SK-N-SH (cell line): Measurements from ENCODE around the gene MBNL2.

Experiments
- EZH2phosphoT487 ChIP-seq: fragments of 200-600 bp; sonication (generic); IDR thresholded peaks from 2 replicates; pipeline ENCODE4 v1.6.1; 2017; ENCODE audit warnings: low read depth, mixed run types, mild to moderate bottlenecking, antibody characterized with exemption, moderate library complexity, borderline replicate concordance
- FOXJ3 ChIP-seq: sonication (generic); formaldehyde crosslinking; IDR thresholded peaks from 2 replicates; pipeline ENCODE4 v1.5.1; 2020; ENCODE audit warnings: mild to moderate bottlenecking, missing genetic modification reagents
- JUND ChIP-seq: IDR thresholded peaks from 2 replicates; pipeline ENCODE4 v1.4.0; 2012
- MXI1 ChIP-seq: IDR thresholded peaks from 2 replicates; pipeline ENCODE4 v1.6.1; 2012; ENCODE audit warnings: mild to moderate bottlenecking, low read depth, low read length, improper control_type of control experiment
- REST ChIP-seq: IDR thresholded peaks from 2 replicates; pipeline ENCODE4 v1.6.1; 2012; ENCODE audit warnings: mild to moderate bottlenecking, low read depth, low read length, moderate library complexity
- SMC3 ChIP-seq: IDR thresholded peaks from 2 replicates; pipeline ENCODE4 v1.6.1; 2012; ENCODE audit warnings: low read depth, low read length, improper control_type of control experiment
- TAF1 ChIP-seq: IDR thresholded peaks from 2 replicates; pipeline ENCODE4 v1.6.1; 2012; ENCODE audit warnings: low read depth, mild to moderate bottlenecking, low read length, moderate library complexity, borderline replicate concordance
- USF1 ChIP-seq: IDR thresholded peaks from 2 replicates; pipeline ENCODE4 v1.4.0; 2012; ENCODE audit warnings: low read depth, borderline replicate concordance
- YY1 ChIP-seq: IDR thresholded peaks from 2 replicates; pipeline ENCODE4 v1.4.0; 2012; ENCODE audit warnings: low read depth, mild to moderate bottlenecking
- ZBTB33 ChIP-seq: IDR thresholded peaks from 2 replicates; pipeline ENCODE4 v1.4.0; 2012; ENCODE audit warnings: low read depth, borderline replicate concordance
- TF ChIP-seq, protein P1 (sequence below): fragments of 200-600 bp; sonication (generic); IDR thresholded peaks from 2 replicates; pipeline ENCODE4 v1.6.1; 2017; ENCODE audit warnings: antibody characterized with exemption, mild to moderate bottlenecking, moderate library complexity
- TF ChIP-seq, protein P2 (sequence below): fragments of 150-350 bp; IDR thresholded peaks from 2 replicates; pipeline ENCODE4 v1.6.1; 2017; ENCODE audit warnings: antibody characterized with exemption, low read length, low read depth, borderline replicate concordance

DNA sequence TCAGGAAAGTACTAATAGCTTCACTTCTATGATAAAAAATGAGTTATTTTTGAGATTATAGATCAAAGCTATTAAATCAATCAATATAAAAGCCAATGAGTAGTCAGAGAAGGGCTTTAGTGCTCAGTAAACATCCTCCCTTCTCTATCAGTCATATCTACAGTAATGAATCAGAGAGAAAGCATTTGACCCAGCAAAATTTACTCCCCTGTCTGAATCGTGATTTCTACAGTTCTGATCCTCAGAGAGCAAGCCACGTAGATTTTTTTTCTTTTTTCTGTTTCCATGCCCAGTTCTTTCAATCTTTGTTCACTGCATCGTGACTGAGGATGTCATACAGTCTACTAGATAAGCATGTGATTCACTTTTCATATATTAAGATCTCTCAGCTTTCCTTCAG lies 16.2 kb upstream of the MBNL2 start:
- TF ChIP-seq, protein P1, sequence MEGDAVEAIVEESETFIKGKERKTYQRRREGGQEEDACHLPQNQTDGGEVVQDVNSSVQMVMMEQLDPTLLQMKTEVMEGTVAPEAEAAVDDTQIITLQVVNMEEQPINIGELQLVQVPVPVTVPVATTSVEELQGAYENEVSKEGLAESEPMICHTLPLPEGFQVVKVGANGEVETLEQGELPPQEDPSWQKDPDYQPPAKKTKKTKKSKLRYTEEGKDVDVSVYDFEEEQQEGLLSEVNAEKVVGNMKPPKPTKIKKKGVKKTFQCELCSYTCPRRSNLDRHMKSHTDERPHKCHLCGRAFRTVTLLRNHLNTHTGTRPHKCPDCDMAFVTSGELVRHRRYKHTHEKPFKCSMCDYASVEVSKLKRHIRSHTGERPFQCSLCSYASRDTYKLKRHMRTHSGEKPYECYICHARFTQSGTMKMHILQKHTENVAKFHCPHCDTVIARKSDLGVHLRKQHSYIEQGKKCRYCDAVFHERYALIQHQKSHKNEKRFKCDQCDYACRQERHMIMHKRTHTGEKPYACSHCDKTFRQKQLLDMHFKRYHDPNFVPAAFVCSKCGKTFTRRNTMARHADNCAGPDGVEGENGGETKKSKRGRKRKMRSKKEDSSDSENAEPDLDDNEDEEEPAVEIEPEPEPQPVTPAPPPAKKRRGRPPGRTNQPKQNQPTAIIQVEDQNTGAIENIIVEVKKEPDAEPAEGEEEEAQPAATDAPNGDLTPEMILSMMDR, result no peak
- TF ChIP-seq USF1, result no peak
- TF ChIP-seq SMC3, result no peak
- no peak for TF ChIP-seq FOXJ3 (CRISPR knock-in tag)
- no peak for TF ChIP-seq REST
- peak; percentile 73; the same call in 1 of the 2 replicates for TF ChIP-seq JUND
- no peak for TF ChIP-seq EZH2phosphoT487
- no peak for TF ChIP-seq TAF1
- TF ChIP-seq YY1, result no peak
- TF ChIP-seq, protein P2, sequence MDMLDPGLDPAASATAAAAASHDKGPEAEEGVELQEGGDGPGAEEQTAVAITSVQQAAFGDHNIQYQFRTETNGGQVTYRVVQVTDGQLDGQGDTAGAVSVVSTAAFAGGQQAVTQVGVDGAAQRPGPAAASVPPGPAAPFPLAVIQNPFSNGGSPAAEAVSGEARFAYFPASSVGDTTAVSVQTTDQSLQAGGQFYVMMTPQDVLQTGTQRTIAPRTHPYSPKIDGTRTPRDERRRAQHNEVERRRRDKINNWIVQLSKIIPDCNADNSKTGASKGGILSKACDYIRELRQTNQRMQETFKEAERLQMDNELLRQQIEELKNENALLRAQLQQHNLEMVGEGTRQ, result no peak
- TF ChIP-seq ZBTB33, result no peak
- TF ChIP-seq MXI1, result no peak; the same call in 1 of the 2 replicates
